Measurements from ENCODE around the gene AGO1.

GRCh38 chr1:35857830-35858229 is 25.2 kb upstream of the AGO1 start:
- TF ChIP-seq, protein P1, sequence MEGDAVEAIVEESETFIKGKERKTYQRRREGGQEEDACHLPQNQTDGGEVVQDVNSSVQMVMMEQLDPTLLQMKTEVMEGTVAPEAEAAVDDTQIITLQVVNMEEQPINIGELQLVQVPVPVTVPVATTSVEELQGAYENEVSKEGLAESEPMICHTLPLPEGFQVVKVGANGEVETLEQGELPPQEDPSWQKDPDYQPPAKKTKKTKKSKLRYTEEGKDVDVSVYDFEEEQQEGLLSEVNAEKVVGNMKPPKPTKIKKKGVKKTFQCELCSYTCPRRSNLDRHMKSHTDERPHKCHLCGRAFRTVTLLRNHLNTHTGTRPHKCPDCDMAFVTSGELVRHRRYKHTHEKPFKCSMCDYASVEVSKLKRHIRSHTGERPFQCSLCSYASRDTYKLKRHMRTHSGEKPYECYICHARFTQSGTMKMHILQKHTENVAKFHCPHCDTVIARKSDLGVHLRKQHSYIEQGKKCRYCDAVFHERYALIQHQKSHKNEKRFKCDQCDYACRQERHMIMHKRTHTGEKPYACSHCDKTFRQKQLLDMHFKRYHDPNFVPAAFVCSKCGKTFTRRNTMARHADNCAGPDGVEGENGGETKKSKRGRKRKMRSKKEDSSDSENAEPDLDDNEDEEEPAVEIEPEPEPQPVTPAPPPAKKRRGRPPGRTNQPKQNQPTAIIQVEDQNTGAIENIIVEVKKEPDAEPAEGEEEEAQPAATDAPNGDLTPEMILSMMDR (IDR thresholded peaks at IDR 0.05; ENCODE audit: low read depth, low read length, poor library complexity, severe bottlenecking), result peak; percentile 35
- TF ChIP-seq EZH2phosphoT487 (IDR thresholded peaks at IDR 0.05; ENCODE audit: borderline replicate concordance, low read length), result no peak
